Activated CD8-positive, alpha-beta T cell treated with anti-CD3 and anti-CD28 coated beads for 36 hours (primary cell): Measurements from ENCODE around the gene ZNF438. TPM values are rescaled to one million over a fixed set of nuclear protein-coding genes. Genes with fewer than 3 reads are reported as not detected.

Experiments used
- ATAC-seq: fragments of 200-7000 bp; cut with Tn5 transposase; one replicate; pipeline ENCODE4 v1.10.0; 2021; ENCODE audit warnings: mild to moderate bottlenecking, moderate library complexity
- CTCF ChIA-PET: fragments of 350-600 bp; sonication (Branson Sonifier 250); formaldehyde crosslinking; loops from one replicate; lab custom pipeline; 2021; ENCODE audit warnings: antibody characterized with exemption; lab: Charles Lee
- POLR2A ChIA-PET: fragments of 350-600 bp; sonication (Branson Sonifier 250); formaldehyde crosslinking; loops from one replicate; lab custom pipeline; 2021; ENCODE audit warnings: antibody characterized with exemption; lab: Charles Lee
- DNase-seq: peaks from one replicate; pipeline ENCODE4 v3.0.0-alpha.2; 2020
- H3K27ac Mint-ChIP-seq: one replicate; pipeline ENCODE4 v1.8.0; 2021; ENCODE audit warnings: mild to moderate bottlenecking, mixed read lengths
- H3K27me3 Mint-ChIP-seq: one replicate; pipeline ENCODE4 v1.8.0; 2021; ENCODE audit warnings: mixed read lengths
- H3K36me3 Mint-ChIP-seq: one replicate; pipeline ENCODE4 v1.8.0; 2021; ENCODE audit warnings: low read depth, mixed read lengths
- H3K4me1 Mint-ChIP-seq: one replicate; pipeline ENCODE4 v1.8.0; 2021; ENCODE audit warnings: low read depth, mixed read lengths
- H3K4me3 Mint-ChIP-seq: one replicate; pipeline ENCODE4 v1.8.0; 2021; ENCODE audit warnings: mild to moderate bottlenecking, moderate library complexity, mixed read lengths
- H3K9me3 Mint-ChIP-seq: one replicate; pipeline ENCODE4 v1.8.0; 2021; ENCODE audit warnings: mixed read lengths
- CTCF ChIP-seq: fragments of 200-600 bp; IDR thresholded peaks from one replicate; pipeline ENCODE4 v1.8.0; 2022; ENCODE audit warnings: antibody characterized with exemption, mild to moderate bottlenecking
- intact Hi-C: fragments of 100-400 bp; cut with micrococcal nuclease; formaldehyde crosslinking; loops from one replicate; pipeline ENCODE4 v1.10.0; 2022
- total RNA-seq, 2 experiments: library from RNA; stranded (reverse); gene quantifications; one replicate each; pipeline ENCODE4 v1.2.3, GENCODE V29; 2021

ZNF438 gene
- total RNA-seq, 2 experiments from 2014 or later = 3.0 to 3.9 TPM

- Mint-ChIP-seq H3K9me3 (no peaks in the 10 kb centered on the region), H3K36me3 (no peaks in the 10 kb centered on the region), H3K27me3 (peaks cover 3% of the 10 kb centered on the region), H3K4me1 (peaks cover 2% of the 10 kb centered on the region), H3K27ac (no peak overlapping the region), H3K4me3 (no peak overlapping the region)
- CTCF ChIA-PET = no interaction called here
- POLR2A ChIA-PET = interaction anchor here (1.3 kb wide), 1 partner anchor 12 kb away, joined by 3 read pairs; no protein-coding TSS in a partner anchor
- intact Hi-C loops = no loop called here
- ATAC-seq = no peak
- DNase-seq = no peak
- no peak for TF ChIP-seq CTCF
Observed at GRCh38 chr10:30822693-30823465, 208.8 kb downstream of the ZNF438 start.

- peaks cover 2% of the 10 kb centered on the region for H3K4me1 Mint-ChIP-seq
- no peak for TF ChIP-seq CTCF
- H3K27ac Mint-ChIP-seq = no peak overlapping the region
Observed at GRCh38 chr10:30821994-30822692, 209.5 kb downstream of the ZNF438 start.

GRCh38 chr10:30821261-30821993 is 210.2 kb downstream of the ZNF438 start:
- POLR2A ChIA-PET = no interaction called here
- peaks cover 3% of the 10 kb centered on the region for H3K27me3 Mint-ChIP-seq

More at GRCh38 chr10:30821994-30822692, 209.5 kb downstream of the ZNF438 start:
- Mint-ChIP-seq H3K4me3 (no peak overlapping the region), H3K27me3 (peaks cover 3% of the 10 kb centered on the region), H3K9me3 (no peaks in the 10 kb centered on the region), H3K36me3 (no peaks in the 10 kb centered on the region)
- ATAC-seq (no peak), DNase-seq (no peak)
- ChIA-PET POLR2A (no interaction called here), CTCF (no interaction called here)
- intact Hi-C loops = no loop called here

GRCh38 chr10:30820261-30820991 is 211.2 kb downstream of the ZNF438 start:
- DNase-seq (no peak), ATAC-seq (no peak)
- intact Hi-C loops = no loop called here
- no peaks in the 10 kb centered on the region for H3K36me3 Mint-ChIP-seq
- CTCF ChIA-PET = interaction anchor here (0.9 to 1.5 kb wide), 2 partner anchors 11 to 13 kb away, joined by 4 read pairs; no protein-coding TSS in a partner anchor
- POLR2A ChIA-PET = no interaction called here
- no peak overlapping the region for H3K4me3 Mint-ChIP-seq
- no peak for TF ChIP-seq CTCF
- H3K27me3 Mint-ChIP-seq = no peaks in the 10 kb centered on the region
- no peak overlapping the region for H3K27ac Mint-ChIP-seq
- H3K4me1 Mint-ChIP-seq = peaks cover 2% of the 10 kb centered on the region
- no peaks in the 10 kb centered on the region for H3K9me3 Mint-ChIP-seq

More at GRCh38 chr10:30821261-30821993, 210.2 kb downstream of the ZNF438 start:
- CTCF ChIA-PET = interaction anchor here (0.9 to 1.5 kb wide), 2 partner anchors 12 kb away, joined by 4 read pairs; no protein-coding TSS in a partner anchor
- Mint-ChIP-seq H3K9me3 (no peaks in the 10 kb centered on the region), H3K4me1 (peaks cover 2% of the 10 kb centered on the region), H3K4me3 (no peak overlapping the region), H3K27ac (no peak overlapping the region), H3K36me3 (no peaks in the 10 kb centered on the region)
- DNase-seq (no peak), ATAC-seq (no peak)
- TF ChIP-seq CTCF = no peak
- intact Hi-C loops = no loop called here
